GM21447 (cell line): ENCODE data around the gene SLC25A38.
"Not testable (repeated sequence)": the region's sequence is repeated elsewhere in the genome, so short reads cannot be mapped to it uniquely, and the experiment has no call there.

Experiments used
- ATAC-seq: cut with Tn5 transposase; IDR thresholded peaks from one replicate; pipeline ENCODE4 v1.9.1; 2021; ENCODE audit not compliant: unreplicated experiment

SLC25A38 gene

GRCh38 chr3:39383045-39383880, at the start of gene SLC25A38:
TSS of gene SLC25A38 (plus strand) at chr3:39383370. CDS start at chr3:39383725, 355 bp downstream.
- ATAC-seq: peak; percentile 66

- no peak for ATAC-seq
Measured at GRCh38 chr3:39333607-39334006, 49.6 kb upstream of the SLC25A38 start.

- no peak for ATAC-seq
Measured at GRCh38 chr3:39334205-39334604, 49.0 kb upstream of the SLC25A38 start.

- ATAC-seq: no peak
Measured at GRCh38 chr3:39338201-39338600, 45.0 kb upstream of the SLC25A38 start.

- no peak for ATAC-seq
Measured at GRCh38 chr3:39339086-39339485, 44.1 kb upstream of the SLC25A38 start.

GRCh38 chr3:39343076-39343717, 40.0 kb upstream of the SLC25A38 start:
- ATAC-seq: no peak

GRCh38 chr3:39343760-39344159, 39.4 kb upstream of the SLC25A38 start:
- ATAC-seq: no peak

GRCh38 chr3:39344746-39345344, 38.3 kb upstream of the SLC25A38 start:
- no peak for ATAC-seq

- peak; percentile 89 for ATAC-seq
Measured at GRCh38 chr3:39346785-39347585, 36.2 kb upstream of the SLC25A38 start.

GRCh38 chr3:39347586-39347876, 35.6 kb upstream of the SLC25A38 start:
- ATAC-seq: no peak

GRCh38 chr3:39349080-39349479, 34.1 kb upstream of the SLC25A38 start:
- ATAC-seq: no peak

- no peak for ATAC-seq
Measured at GRCh38 chr3:39350714-39351113, 32.5 kb upstream of the SLC25A38 start.

GRCh38 chr3:39351134-39351533, 32.0 kb upstream of the SLC25A38 start:
- not testable (repeated sequence) for ATAC-seq

- ATAC-seq: not testable (repeated sequence)
Measured at GRCh38 chr3:39353168-39353927, 29.8 kb upstream of the SLC25A38 start.

GRCh38 chr3:39358333-39358732, 24.8 kb upstream of the SLC25A38 start:
- no peak for ATAC-seq

GRCh38 chr3:39361252-39361927, 21.8 kb upstream of the SLC25A38 start:
- ATAC-seq: no peak

GRCh38 chr3:39362192-39362591, 21.0 kb upstream of the SLC25A38 start:
- no peak for ATAC-seq

- ATAC-seq: no peak
Measured at GRCh38 chr3:39362812-39363211, 20.4 kb upstream of the SLC25A38 start.

- ATAC-seq: not testable (repeated sequence)
Measured at GRCh38 chr3:39370450-39370849, 12.7 kb upstream of the SLC25A38 start.

GRCh38 chr3:39372833-39373232, 10.3 kb upstream of the SLC25A38 start:
- no peak for ATAC-seq
